ENCODE results near the gene LRRC9.

GRCh38 chr14:60058087-60058486 lies 138.1 kb downstream of the LRRC9 start:
- no peak for TF ChIP-seq KDM1A (IDR thresholded peaks at IDR 0.05; ENCODE audit: borderline replicate concordance)
- no peak for TF ChIP-seq PRDM15 (CRISPR knock-in tag; IDR thresholded peaks at IDR 0.05)
- TF ChIP-seq CTCF (IDR thresholded peaks at IDR 0.05 in 2 of 3, conservative IDR thresholded peaks at IDR 0.05 in 1 of 3; ENCODE audit: control insufficient read depth in 2 of 3, extremely low read depth in 1 of 3, insufficient read depth in 1 of 3, low read depth in 3 of 3, low read length in 3 of 3) = no peak
- no peak for TF ChIP-seq BHLHE40 (IDR thresholded peaks at IDR 0.05; ENCODE audit: borderline replicate concordance in 1 of 2, low read depth in 2 of 2, low read length in 1 of 2)
- TF ChIP-seq HDAC6 (IDR thresholded peaks at IDR 0.05; ENCODE audit: unreplicated experiment) = no peak
- TF ChIP-seq RAD21 (IDR thresholded peaks at IDR 0.05; ENCODE audit: insufficient read depth, low read depth, low read length) = no peak
